Endothelial cell of umbilical vein (primary cell): ENCODE measurements around the gene CLCN4.

Source experiments
- EZH2 ChIP-seq: IDR thresholded peaks from 2 replicates; pipeline ENCODE4 v1.6.1; 2012; ENCODE audit warnings: borderline replicate concordance, low read depth, mild to moderate bottlenecking, moderate library complexity, low read length, inconsistent platforms; ENCODE audit not compliant: severe bottlenecking
- FOS ChIP-seq: IDR thresholded peaks from 2 replicates; pipeline ENCODE4 v1.6.1; 2011; ENCODE audit warnings: mild to moderate bottlenecking, low read length, moderate library complexity, borderline replicate concordance; ENCODE audit not compliant: insufficient read depth
- JUN ChIP-seq: IDR thresholded peaks from 2 replicates; pipeline ENCODE4 v1.6.1; 2011; ENCODE audit warnings: borderline replicate concordance, low read depth; ENCODE audit not compliant: insufficient read length, insufficient read depth
- POLR2A ChIP-seq: IDR thresholded peaks from 2 replicates; pipeline ENCODE4 v1.6.1; 2012; ENCODE audit warnings: low read depth, mild to moderate bottlenecking, control low read depth, low read length
- POLR2AphosphoS5 ChIP-seq: IDR thresholded peaks from 2 replicates; pipeline ENCODE4 v1.6.1; 2012; ENCODE audit warnings: low read depth, mild to moderate bottlenecking, control low read depth, low read length, moderate library complexity; ENCODE audit not compliant: insufficient read depth
- TF ChIP-seq, protein P1 (sequence below), 2 donors: IDR thresholded peaks; 1 replicate in 1 of 2; 2 replicates in 1 of 2; pipeline ENCODE4 v1.5.1; 2011; ENCODE audit warnings: low read length in 2 of 2, mild to moderate bottlenecking in 2 of 2, moderate library complexity in 2 of 2, control low read depth in 1 of 2, inconsistent platforms in 1 of 2, low read depth in 1 of 2; ENCODE audit not compliant: insufficient read depth in 1 of 2; ENCODE audit errors: extremely low read depth in 1 of 2

DNA sequence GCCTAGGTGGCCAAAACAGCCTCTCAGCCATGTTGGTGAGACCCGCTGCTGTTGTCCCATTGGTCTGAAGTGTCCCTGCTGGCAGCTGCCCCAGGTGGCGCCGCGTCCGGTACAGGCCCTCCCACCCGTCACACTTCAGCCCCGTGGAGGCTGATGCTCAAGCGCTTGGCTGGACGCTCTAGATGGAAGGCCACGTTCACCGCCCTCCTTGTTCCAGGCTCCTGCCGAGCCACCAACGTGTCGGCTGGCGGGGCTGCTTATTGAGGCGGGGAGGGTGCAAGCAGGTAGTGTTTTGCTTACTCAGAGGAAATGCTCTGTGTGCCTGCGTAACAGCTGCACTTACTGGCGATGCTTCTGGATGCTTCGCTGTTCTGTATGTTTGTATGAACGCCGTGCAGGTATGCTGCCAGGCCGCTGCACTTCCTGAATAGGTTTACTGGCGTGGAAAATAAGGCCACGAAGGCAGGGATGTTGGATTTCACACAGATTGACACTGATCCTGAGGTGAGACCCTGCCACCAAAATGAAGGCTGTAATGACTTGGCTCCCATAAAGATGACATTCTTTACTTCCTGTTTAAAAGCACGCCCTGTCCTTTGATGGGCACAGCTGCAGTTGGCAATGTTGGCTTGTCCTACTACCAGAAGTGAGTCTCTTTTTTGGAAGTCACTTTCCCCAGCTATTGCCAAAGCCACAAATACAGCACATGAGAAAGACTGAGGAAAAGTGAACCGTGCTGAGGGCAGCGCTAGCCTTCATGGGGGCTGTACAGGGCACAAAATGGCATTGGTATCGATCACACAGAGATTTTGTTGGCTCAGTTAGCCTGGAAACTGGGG is 21.0 kb upstream of the CLCN4 start:
- TF ChIP-seq, protein P1, sequence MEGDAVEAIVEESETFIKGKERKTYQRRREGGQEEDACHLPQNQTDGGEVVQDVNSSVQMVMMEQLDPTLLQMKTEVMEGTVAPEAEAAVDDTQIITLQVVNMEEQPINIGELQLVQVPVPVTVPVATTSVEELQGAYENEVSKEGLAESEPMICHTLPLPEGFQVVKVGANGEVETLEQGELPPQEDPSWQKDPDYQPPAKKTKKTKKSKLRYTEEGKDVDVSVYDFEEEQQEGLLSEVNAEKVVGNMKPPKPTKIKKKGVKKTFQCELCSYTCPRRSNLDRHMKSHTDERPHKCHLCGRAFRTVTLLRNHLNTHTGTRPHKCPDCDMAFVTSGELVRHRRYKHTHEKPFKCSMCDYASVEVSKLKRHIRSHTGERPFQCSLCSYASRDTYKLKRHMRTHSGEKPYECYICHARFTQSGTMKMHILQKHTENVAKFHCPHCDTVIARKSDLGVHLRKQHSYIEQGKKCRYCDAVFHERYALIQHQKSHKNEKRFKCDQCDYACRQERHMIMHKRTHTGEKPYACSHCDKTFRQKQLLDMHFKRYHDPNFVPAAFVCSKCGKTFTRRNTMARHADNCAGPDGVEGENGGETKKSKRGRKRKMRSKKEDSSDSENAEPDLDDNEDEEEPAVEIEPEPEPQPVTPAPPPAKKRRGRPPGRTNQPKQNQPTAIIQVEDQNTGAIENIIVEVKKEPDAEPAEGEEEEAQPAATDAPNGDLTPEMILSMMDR (IDR thresholded peaks at IDR 0.05; ENCODE audit: extremely low read depth in 1 of 2, insufficient read depth in 1 of 2, low read depth in 1 of 2, low read length in 2 of 2) = no peak
- TF ChIP-seq EZH2 (no peak), JUN (no peak), POLR2AphosphoS5 (no peak), POLR2A (no peak), FOS (no peak)
